ENCODE measurements around the gene TENT5C.

The TENT5C gene

DNA sequence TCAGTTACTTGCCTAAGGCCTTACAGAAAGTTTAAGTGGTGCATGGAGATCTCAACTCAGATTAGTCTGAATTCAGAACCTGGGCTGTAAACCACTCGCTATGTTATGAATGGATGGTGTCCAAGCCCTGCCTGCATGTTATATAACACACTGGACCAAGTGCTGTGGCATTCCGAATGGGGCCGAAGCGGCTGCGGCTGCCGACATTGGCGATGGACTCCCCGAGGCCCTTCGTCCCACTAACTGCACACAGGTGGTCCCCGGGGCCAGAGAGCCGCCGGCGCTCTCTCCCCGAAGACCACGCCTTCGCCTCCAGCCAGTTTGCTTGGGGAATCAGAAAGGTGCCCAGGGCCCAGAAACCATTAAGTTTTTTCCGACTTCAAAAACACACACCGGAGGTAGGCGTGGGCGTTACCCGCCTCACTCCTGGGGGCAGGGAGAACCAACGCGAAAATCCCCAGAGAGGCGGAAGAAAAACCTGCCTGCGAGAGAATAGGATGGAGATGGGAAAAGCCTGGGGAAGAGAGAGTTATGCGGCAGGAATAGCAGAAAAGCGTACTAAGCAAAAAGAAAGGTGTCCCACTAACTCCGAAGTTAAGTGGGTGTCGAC is 579 bp upstream of the TENT5C start (continued):
- TF ChIP-seq, protein P1, sequence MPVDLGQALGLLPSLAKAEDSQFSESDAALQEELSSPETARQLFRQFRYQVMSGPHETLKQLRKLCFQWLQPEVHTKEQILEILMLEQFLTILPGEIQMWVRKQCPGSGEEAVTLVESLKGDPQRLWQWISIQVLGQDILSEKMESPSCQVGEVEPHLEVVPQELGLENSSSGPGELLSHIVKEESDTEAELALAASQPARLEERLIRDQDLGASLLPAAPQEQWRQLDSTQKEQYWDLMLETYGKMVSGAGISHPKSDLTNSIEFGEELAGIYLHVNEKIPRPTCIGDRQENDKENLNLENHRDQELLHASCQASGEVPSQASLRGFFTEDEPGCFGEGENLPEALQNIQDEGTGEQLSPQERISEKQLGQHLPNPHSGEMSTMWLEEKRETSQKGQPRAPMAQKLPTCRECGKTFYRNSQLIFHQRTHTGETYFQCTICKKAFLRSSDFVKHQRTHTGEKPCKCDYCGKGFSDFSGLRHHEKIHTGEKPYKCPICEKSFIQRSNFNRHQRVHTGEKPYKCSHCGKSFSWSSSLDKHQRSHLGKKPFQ (tag by site-specific recombination; IDR thresholded peaks at IDR 0.05): 0 out of 2 replicates have a peak, but pooled peaks have one; percentile 21
- TF ChIP-seq ZNF266 (tag by site-specific recombination; IDR thresholded peaks at IDR 0.05; ENCODE audit: low read depth): no peak
- TF ChIP-seq, protein P2, sequence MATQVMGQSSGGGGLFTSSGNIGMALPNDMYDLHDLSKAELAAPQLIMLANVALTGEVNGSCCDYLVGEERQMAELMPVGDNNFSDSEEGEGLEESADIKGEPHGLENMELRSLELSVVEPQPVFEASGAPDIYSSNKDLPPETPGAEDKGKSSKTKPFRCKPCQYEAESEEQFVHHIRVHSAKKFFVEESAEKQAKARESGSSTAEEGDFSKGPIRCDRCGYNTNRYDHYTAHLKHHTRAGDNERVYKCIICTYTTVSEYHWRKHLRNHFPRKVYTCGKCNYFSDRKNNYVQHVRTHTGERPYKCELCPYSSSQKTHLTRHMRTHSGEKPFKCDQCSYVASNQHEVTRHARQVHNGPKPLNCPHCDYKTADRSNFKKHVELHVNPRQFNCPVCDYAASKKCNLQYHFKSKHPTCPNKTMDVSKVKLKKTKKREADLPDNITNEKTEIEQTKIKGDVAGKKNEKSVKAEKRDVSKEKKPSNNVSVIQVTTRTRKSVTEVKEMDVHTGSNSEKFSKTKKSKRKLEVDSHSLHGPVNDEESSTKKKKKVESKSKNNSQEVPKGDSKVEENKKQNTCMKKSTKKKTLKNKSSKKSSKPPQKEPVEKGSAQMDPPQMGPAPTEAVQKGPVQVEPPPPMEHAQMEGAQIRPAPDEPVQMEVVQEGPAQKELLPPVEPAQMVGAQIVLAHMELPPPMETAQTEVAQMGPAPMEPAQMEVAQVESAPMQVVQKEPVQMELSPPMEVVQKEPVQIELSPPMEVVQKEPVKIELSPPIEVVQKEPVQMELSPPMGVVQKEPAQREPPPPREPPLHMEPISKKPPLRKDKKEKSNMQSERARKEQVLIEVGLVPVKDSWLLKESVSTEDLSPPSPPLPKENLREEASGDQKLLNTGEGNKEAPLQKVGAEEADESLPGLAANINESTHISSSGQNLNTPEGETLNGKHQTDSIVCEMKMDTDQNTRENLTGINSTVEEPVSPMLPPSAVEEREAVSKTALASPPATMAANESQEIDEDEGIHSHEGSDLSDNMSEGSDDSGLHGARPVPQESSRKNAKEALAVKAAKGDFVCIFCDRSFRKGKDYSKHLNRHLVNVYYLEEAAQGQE (tag by site-specific recombination; IDR thresholded peaks at IDR 0.05): 0 out of 2 replicates have a peak, but pooled peaks have one; percentile 10
- TF ChIP-seq ZBTB21 (tag by site-specific recombination; IDR thresholded peaks at IDR 0.05): no peak
- no peak for TF ChIP-seq ZNF585B (tag by site-specific recombination; IDR thresholded peaks at IDR 0.05)
- no peak for TF ChIP-seq ZNF510 (tag by site-specific recombination; IDR thresholded peaks at IDR 0.05; ENCODE audit: insufficient replicate concordance)
- TF ChIP-seq ZNF791 (tag by site-specific recombination; IDR thresholded peaks at IDR 0.05): no peak
- no peak for TF ChIP-seq ZNF274 (IDR thresholded peaks at IDR 0.05; ENCODE audit: low read length)
- TF ChIP-seq ZNF274 (tag by site-specific recombination; IDR thresholded peaks at IDR 0.05; ENCODE audit: borderline replicate concordance): no peak
- TF ChIP-seq ZNF658 (tag by site-specific recombination; IDR thresholded peaks at IDR 0.05): no peak
- peak; percentile 94 for TF ChIP-seq ZNF335 (tag by site-specific recombination; conservative IDR thresholded peaks at IDR 0.05)
- TF ChIP-seq KLF10 (tag by site-specific recombination; IDR thresholded peaks at IDR 0.05): no peak
- TF ChIP-seq ZNF473 (tag by site-specific recombination; IDR thresholded peaks at IDR 0.05): no peak
- no peak for TF ChIP-seq ZNF239 (tag by site-specific recombination; IDR thresholded peaks at IDR 0.05)
- TF ChIP-seq ZNF184 (tag by site-specific recombination; IDR thresholded peaks at IDR 0.05): no peak
- peak; percentile 33; the same call in 1 of the 2 replicates for TF ChIP-seq ZBTB48 (tag by site-specific recombination; IDR thresholded peaks at IDR 0.05)
- peak; percentile 55 for TF ChIP-seq ZBTB20 (tag by site-specific recombination; IDR thresholded peaks at IDR 0.05)
- TF ChIP-seq, protein P3, sequence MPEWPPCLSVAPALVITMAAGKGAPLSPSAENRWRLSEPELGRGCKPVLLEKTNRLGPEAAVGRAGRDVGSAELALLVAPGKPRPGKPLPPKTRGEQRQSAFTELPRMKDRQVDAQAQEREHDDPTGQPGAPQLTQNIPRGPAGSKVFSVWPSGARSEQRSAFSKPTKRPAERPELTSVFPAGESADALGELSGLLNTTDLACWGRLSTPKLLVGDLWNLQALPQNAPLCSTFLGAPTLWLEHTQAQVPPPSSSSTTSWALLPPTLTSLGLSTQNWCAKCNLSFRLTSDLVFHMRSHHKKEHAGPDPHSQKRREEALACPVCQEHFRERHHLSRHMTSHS (tag by site-specific recombination; IDR thresholded peaks at IDR 0.05): no peak
- TF ChIP-seq, protein P4, sequence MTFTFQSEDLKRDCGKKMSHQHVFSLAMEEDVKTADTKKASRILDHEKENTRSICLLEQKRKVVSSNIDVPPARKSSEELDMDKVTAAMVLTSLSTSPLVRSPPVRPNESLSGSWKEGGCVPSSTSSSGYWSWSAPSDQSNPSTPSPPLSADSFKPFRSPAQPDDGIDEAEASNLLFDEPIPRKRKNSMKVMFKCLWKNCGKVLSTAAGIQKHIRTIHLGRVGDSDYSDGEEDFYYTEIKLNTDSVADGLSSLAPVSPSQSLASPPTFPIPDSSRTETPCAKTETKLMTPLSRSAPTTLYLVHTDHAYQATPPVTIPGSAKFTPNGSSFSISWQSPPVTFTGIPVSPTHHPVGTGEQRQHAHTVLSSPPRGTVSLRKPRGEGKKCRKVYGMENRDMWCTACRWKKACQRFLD (tag by site-specific recombination; IDR thresholded peaks at IDR 0.05): no peak
- TF ChIP-seq MEIS1 (CRISPR knock-in tag; IDR thresholded peaks at IDR 0.05; ENCODE audit: borderline replicate concordance): no peak
- TF ChIP-seq ZNF664 (tag by site-specific recombination; IDR thresholded peaks at IDR 0.05): no peak
- no peak for TF ChIP-seq ZNF701 (tag by site-specific recombination; IDR thresholded peaks at IDR 0.05)
- TF ChIP-seq ZNF140 (tag by site-specific recombination; IDR thresholded peaks at IDR 0.05): no peak
- TF ChIP-seq, protein P5, sequence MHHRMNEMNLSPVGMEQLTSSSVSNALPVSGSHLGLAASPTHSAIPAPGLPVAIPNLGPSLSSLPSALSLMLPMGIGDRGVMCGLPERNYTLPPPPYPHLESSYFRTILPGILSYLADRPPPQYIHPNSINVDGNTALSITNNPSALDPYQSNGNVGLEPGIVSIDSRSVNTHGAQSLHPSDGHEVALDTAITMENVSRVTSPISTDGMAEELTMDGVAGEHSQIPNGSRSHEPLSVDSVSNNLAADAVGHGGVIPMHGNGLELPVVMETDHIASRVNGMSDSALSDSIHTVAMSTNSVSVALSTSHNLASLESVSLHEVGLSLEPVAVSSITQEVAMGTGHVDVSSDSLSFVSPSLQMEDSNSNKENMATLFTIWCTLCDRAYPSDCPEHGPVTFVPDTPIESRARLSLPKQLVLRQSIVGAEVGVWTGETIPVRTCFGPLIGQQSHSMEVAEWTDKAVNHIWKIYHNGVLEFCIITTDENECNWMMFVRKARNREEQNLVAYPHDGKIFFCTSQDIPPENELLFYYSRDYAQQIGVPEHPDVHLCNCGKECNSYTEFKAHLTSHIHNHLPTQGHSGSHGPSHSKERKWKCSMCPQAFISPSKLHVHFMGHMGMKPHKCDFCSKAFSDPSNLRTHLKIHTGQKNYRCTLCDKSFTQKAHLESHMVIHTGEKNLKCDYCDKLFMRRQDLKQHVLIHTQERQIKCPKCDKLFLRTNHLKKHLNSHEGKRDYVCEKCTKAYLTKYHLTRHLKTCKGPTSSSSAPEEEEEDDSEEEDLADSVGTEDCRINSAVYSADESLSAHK (tag by site-specific recombination; IDR thresholded peaks at IDR 0.05): peak; percentile 43
- TF ChIP-seq ZNF221 (tag by site-specific recombination; IDR thresholded peaks at IDR 0.05; ENCODE audit: borderline replicate concordance): no peak
- TF ChIP-seq ZNF837 (tag by site-specific recombination; IDR thresholded peaks at IDR 0.05): no peak
- TF ChIP-seq KLF7 (tag by site-specific recombination; IDR thresholded peaks at IDR 0.05; ENCODE audit: borderline replicate concordance): peak; percentile 58; the same call in 1 of the 2 replicates
- no peak for TF ChIP-seq ZBTB1 (tag by site-specific recombination; IDR thresholded peaks at IDR 0.05)
- no peak for TF ChIP-seq ZNF426 (tag by site-specific recombination; IDR thresholded peaks at IDR 0.05)
- TF ChIP-seq ZNF501 (tag by site-specific recombination; IDR thresholded peaks at IDR 0.05): no peak
- no peak for TF ChIP-seq ZNF596 (tag by site-specific recombination; IDR thresholded peaks at IDR 0.05)
- peak; percentile 93 for TF ChIP-seq ZNF600 (tag by site-specific recombination; IDR thresholded peaks at IDR 0.05)
- TF ChIP-seq ZNF777 (tag by site-specific recombination; IDR thresholded peaks at IDR 0.05; ENCODE audit: borderline replicate concordance): no peak

Measured in HEK293 (cell line).